T-helper 1 cell treated with Interleukin-12 subunit alpha and Interleukin-12 subunit beta and Interleukin-4 antibody, amounts not matched to agents 30 ng/mL and 1 ng/mL, for 36 hours (primary cell): Measurements from ENCODE around the gene TJP1. TPM values are rescaled to one million over a fixed set of nuclear protein-coding genes. Genes with fewer than 3 reads are reported as not detected.
"Not testable (repeated sequence)": the region's sequence is repeated elsewhere in the genome, so short reads cannot be mapped to it uniquely, and the experiment has no call there.

Source experiments
- intact Hi-C: fragments of 100-400 bp; cut with micrococcal nuclease; formaldehyde crosslinking; loops from one replicate; pipeline ENCODE4 v1.15.1; 2024
- total RNA-seq: library from RNA; stranded (reverse); gene quantifications from 2 replicates; pipeline ENCODE4 v1.2.3, GENCODE V29; 2022

TJP1 gene
- total RNA-seq, 1 donor from 2014 or later: not detected

GRCh38 chr15:29670998-29671981, 151.0 kb downstream of the TJP1 start:
- intact Hi-C loops: no loop called here

GRCh38 chr15:29670266-29670665, 152.0 kb downstream of the TJP1 start:
- intact Hi-C loops: no loop called here

- intact Hi-C loops: no loop called here
These were observed 152.4 kb downstream of the TJP1 start for GRCh38 chr15:29669823-29670222.

GRCh38 chr15:29668120-29668602, 154.1 kb downstream of the TJP1 start:
- intact Hi-C loops: no loop called here

GRCh38 chr15:29666241-29666640, 156.0 kb downstream of the TJP1 start:
- intact Hi-C loops: no loop called here

- intact Hi-C loops: no loop called here
These were observed 156.7 kb downstream of the TJP1 start for GRCh38 chr15:29665444-29666003.

- intact Hi-C loops: no loop called here
These were observed 157.9 kb downstream of the TJP1 start for GRCh38 chr15:29664406-29664805.

- intact Hi-C loops: not testable (repeated sequence)
These were observed 164.8 kb downstream of the TJP1 start for GRCh38 chr15:29657476-29657817.

- intact Hi-C loops: no loop called here
These were observed 165.4 kb downstream of the TJP1 start for GRCh38 chr15:29656636-29657475.

- intact Hi-C loops: no loop called here
These were observed 169.7 kb downstream of the TJP1 start for GRCh38 chr15:29652595-29652994.

- intact Hi-C loops: no loop called here
These were observed 170.6 kb downstream of the TJP1 start for GRCh38 chr15:29651476-29652233.
